Activated CD4-positive, CD25-positive, alpha-beta regulatory T cell (primary cell): ENCODE data around the gene LSM14B.

Experiments used
- DNase-seq, 4 experiments: peaks; one replicate each; lab custom pipeline; 2025; lab: John Stamatoyannopoulos, UW

LSM14B gene

DNA sequence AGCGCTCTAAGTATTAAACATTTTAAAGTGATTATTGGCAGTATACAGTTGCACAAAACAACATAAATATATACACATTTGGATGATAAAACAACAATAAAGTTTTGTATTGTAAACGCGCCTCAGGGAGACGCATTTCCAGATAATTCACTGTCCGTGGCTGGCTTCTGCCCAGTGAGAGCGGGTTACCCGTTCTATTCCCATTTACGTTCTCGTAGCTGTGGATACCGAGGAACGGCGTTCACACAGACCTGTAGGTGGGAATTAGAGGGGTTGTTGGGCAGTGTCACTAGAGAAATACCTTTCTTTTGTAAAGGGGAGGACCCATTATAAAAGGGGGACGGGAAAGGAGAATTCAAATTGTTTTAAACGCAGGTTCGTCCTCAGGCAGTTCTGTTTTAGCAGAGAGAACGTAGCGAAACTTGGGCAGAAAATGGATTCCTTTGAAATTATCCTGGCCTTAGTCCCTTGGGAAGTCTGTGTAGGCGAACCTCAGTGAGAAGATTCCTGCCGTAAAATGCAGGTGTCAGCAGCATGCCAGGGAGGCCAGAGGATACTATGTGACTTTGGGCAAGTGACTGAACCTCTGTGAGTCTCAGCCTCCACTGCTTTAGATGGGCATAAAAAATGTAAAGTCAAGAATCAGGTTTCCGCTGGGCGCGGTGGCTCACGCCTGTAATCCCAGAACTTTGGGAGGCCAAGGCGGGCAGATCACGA is 61.3 kb downstream of the LSM14B start:
- no peak for DNase-seq
